HG02870 (cell line): ENCODE measurements around the gene SYNE1.

Source experiments
- ATAC-seq: cut with Tn5 transposase; IDR thresholded peaks from one replicate; pipeline ENCODE4 v1.9.1; 2021; ENCODE audit warnings: mild to moderate bottlenecking, moderate library complexity; ENCODE audit not compliant: unreplicated experiment

The SYNE1 gene

DNA sequence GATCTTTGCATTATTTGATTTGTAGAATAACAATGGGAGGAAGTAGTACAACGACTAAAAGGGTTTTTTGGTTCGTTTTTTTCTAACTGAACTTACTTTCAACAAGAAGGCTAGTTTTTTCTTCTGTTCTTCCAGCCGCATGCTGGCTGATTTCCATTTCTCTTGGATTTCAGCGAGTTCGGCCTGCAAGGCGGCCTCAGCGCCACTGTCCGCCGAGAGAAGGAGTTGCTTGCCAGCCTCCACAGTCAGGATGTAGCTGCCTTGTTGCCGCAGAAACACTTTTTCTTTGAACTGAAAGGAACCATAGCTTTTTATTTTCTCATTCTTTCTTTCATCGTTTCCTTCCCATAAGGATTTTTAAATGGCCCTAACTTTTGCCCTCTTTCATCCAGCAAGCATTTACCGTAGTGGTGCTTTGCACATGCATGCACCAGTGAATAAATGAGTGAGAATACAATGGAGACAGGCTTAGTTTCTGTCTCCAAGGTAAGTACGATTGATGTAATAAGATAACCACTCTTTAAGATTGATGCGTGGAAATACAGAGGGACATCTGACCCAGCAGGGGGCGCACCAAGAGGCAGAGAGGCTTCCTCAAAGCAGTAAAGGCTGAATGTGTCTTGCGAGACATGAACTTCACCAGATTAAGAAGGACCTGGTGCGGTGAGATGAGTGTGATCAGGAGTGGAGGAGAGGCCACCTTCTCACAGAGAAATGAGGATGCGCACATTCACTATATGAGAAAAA is 430.9 kb downstream of the SYNE1 start:
- ATAC-seq: no peak

DNA sequence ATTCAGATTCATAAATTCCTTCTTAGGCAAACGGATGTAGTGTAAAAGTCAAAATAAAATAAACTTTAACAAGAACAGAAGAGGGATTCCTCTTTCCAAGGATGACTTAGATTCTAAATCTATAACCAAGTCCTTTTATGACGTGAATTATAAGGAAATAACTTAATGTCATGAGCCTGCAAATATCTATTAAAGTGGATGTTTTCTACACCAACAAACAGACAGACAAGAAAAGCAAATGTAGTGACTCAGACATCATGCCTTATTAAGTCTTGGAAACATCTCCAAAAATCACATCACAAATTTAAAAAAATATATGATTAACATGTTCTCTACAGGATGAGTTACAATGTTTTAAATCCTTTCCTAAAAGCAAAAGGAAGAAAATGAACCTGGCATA is 432.6 kb downstream of the SYNE1 start:
- ATAC-seq: no peak

DNA sequence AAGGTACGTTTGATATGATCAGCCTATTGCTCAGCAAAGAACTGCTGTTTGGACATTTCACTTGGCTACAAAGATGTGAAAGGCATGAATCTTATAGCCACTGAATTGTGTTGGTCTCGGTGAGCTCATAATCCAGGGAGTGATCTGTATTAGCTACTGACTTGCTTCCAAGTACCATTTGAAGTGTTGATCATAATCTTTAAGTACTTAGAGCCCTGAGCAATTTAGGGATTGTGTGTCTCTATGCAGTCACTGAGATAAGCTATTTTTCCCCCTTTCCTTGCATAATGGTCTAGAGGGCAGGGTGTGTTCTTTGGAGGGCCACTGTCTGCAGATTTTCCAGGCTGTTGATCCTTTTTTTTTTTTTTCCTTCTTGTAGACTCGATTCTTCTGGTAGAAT is 436.0 kb downstream of the SYNE1 start:
- no peak for ATAC-seq

DNA sequence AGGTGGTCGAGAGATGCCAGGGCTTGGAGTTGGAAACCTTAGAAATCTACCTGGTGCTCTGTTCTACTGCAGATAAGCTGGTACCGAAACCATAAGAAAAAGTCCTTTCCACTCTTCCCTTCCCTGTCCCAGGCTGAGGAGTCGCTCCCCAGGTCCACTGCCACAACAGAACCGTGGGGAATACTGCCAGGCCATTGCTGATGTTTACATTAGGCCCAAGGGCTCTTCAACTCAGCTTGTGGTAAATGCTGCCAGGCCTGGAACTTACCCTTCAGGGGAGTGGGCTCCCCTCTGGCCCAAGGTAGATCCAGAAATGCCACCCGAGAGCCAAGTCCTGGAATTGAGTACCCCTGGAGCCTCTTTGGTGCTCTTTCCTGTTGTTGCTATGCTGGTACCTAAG is 441.3 kb downstream of the SYNE1 start:
- ATAC-seq: no peak

DNA sequence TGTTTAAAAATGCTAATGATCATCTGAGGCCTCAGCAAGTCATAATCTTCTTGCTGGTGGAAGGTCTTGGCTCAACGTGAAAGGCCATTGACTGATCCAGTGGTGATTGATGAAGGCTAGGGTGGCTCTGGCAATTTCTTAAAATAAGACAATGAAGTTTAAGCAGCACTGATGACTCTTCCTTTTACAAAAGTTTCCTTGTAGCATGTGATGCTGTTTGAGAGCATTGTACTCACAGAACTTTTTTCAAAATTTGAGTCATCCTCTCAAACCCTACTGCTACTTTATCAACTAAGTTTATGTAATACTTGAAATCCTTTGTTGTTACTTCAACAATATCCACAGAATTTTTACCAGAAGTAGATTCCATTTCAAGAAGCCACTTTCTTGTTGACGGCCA is 447.4 kb downstream of the SYNE1 start:
- no peak for ATAC-seq

DNA sequence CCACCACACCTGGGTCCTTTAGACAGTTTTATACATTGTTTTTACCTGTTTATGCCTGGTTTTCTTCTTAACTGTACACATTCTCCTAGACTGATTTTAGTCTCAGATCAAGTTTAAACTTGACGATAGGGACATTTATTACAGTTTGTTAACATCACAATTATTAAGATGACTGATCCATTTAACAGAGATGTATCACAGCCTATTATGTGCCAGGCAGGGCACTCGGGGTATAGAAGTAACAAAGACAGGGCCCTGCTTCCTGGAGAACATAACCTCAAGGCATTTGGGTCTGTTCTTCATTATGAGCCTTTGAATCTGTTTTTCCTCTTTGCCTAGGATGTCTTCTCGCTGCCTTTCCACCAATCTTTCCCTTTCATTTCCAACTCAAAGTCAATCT is 449.2 kb downstream of the SYNE1 start:
- ATAC-seq: no peak

DNA sequence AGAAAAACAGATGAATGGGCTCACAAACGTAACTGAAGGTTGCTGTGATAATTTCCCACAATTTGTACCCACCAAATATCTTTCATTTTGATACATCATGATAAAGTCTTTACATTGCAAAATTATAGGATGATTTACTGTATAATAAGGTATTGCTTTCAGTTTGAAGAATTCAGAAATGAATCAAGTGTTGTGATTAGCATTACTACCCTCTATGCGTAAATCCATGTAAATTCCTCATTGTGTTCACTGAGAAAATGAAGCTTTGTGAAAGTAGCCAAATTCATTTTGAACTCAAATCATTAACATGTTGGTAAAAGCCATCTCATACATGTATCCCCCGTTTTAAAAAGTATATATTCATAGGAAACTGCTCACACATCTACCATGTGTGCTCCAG is 450.3 kb downstream of the SYNE1 start:
- ATAC-seq: no peak

DNA sequence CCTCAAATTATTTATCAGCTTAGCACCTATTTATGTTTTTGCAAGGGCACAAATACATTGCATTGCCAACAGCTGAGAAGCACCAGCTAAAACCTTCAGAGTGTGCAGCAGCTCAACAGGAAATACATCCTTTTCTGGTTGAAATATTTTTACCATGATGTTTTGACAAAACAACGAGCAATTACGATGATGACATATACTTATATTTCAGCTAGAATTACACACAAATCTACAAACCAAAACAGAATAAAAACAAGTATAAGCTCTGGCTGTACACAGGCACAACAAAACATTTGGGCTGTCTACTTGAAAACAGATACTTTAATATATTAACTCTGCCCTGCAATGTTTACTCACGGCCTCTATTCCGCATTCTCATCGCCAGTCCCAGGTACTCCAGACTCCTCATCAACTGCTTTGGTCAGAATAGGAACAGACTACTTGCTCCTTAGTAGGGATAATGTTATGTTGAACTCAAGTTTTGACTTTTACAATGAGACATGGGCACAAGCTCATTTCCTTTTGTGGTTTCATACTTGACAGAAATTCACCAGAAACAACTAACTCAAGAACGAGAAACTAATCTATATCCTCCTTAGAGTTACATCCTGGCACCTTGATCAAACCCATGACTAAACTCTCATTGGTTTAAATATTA is 452.1 kb downstream of the SYNE1 start:
- peak; percentile 58 for ATAC-seq

DNA sequence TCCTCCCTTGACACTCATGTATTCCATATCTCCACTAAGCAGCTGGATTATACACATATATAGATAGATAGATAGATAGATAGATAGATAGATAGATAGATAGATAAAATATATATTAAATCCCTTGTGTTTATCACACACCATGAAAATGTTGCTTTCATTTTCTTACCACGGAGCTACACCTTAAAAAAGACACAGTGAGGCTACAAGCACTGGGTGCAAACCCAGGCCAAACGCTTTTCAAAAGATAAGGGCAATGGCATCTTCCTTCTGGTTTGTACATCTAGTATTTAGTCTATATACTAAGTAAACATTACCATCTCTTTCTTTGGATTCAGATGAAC is 452.6 kb downstream of the SYNE1 start:
- peak; percentile 21 for ATAC-seq

DNA sequence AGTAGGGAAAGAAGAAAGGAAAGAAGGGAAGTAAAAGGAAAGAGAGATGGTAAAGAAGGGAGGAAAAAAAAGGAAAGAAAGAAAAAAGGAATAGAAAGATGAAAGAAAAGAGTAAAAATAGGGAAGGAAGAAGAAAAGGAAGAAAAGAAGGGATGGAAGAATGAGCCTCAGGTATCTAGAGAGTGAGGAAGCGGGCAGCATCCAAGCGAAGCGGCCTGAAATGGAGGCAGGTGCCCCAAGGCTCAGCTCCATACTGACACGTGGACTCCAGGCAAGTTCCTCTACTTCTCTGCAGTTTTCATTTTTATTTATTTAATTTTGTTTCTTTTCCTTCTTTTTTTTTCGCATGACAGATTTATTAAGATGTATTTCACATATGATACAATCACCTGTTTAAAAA is 456.6 kb downstream of the SYNE1 start:
- no peak for ATAC-seq

DNA sequence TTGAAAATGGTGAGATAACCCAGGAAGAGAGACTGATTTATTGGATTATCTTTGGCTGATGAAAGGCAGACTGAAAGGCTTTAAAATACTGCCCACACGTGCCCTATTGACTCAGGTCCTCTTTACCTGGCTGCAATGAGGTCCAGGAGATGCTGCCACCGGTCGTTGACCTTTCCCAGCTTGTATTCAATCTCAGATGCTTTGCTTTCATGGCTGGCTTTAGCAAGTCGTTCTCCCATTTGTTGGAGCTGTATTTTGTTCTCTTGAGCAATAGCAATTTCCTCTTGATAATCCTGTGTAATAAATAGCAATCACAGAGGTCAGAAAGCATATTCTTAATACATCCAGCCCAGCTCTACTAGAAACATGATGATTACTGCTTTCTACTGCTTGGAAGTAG is 460.9 kb downstream of the SYNE1 start:
- ATAC-seq: no peak

DNA sequence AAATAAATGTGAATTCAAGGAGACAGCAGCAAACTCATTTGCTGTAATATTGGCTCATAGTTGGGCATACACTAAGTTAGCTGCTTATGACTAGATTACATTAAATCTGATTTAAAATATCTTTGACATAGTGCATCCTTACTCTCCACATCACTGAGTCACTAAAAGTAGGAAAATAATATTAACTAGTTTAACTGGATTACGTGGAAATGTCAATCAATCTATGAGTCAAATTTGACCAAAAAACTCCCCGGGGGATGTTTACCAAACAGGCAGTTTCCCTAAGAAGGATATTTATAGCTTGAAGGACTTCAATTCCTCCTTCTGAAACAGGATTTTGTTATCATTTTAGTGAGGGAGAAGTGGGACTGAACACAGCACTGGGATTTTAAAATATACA is 463.2 kb downstream of the SYNE1 start:
- ATAC-seq: no peak

DNA sequence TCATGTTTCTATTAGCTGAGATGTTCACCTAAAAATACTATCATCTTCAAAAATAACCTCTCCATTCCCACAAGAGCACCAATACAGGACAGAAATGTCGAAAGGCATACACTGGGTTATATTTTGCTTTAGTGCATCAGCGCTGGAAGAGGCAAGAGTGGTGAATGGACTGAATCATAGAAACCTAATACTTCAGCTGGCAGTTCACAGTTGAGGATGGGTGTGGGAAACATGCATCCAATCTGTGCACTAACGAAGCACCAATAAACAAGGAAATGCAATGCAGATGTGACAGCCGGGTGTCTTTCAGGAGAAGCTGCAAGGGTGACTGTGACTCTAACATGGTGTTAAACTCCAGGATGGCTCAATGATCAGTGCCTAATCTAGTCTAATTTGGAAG is 463.8 kb downstream of the SYNE1 start:
- no peak for ATAC-seq

DNA sequence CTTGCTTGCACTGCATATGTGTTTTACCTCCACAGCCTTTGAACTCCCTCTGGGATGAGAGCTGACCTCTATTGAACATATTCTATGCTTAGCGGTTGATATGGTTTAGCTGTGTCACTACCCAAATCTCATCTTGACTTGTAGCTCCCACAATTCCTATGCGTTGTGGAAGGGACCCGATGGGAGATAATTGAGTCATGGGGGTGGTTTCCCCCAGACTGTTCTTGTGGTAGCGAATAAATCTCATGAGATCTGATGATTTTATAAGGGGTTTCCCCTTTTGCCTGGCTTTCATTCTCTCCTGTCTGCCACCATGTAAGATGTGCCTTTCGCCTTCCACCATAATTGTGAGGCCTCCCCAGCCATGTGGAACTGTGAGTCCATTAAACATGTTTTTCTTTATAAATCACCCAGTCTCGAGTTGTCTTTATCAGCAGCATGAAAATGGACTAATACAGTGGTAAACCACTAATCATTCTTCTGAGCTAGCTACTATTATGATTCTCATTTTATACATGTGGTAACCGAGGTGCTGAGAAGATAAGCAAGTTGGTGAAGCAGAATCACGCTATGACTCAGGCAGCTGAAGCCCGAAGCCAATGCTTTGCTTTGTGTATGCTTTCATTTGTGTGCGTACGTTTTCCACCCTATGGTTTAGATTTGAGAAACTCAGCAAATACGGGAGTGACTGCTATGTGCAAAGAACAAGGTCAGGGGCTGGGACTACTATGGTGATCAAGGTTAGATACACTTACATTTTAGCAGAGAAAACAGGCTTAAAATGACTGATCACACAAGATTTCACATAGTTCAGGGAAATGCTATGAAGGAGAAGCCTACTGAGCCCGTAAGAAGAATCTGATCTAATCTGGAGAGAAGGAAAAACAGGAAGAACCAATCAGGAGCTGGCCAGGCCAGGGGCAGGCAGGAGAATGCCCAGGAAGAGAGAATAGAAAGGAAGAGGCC is 466.2 kb downstream of the SYNE1 start:
- peak; percentile 98 for ATAC-seq

DNA sequence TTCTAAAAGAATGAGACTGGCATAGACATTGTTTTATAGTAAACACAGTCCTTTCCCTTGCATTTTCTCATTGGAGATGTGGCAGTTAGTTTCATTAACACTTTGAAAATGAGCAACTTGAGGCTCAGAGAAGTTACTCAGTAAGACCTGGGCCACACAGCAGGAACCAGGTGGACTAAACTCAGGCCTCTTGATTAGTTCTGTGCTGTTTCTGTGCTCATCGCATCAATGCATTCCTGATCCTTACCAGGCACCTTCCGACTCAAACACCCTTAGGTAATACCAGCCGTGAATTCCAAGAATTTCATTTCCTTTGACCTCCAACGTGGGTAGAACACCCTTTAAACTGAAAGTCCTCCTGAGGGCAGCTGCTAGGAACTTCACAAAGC is 466.9 kb downstream of the SYNE1 start:
- no peak for ATAC-seq

DNA sequence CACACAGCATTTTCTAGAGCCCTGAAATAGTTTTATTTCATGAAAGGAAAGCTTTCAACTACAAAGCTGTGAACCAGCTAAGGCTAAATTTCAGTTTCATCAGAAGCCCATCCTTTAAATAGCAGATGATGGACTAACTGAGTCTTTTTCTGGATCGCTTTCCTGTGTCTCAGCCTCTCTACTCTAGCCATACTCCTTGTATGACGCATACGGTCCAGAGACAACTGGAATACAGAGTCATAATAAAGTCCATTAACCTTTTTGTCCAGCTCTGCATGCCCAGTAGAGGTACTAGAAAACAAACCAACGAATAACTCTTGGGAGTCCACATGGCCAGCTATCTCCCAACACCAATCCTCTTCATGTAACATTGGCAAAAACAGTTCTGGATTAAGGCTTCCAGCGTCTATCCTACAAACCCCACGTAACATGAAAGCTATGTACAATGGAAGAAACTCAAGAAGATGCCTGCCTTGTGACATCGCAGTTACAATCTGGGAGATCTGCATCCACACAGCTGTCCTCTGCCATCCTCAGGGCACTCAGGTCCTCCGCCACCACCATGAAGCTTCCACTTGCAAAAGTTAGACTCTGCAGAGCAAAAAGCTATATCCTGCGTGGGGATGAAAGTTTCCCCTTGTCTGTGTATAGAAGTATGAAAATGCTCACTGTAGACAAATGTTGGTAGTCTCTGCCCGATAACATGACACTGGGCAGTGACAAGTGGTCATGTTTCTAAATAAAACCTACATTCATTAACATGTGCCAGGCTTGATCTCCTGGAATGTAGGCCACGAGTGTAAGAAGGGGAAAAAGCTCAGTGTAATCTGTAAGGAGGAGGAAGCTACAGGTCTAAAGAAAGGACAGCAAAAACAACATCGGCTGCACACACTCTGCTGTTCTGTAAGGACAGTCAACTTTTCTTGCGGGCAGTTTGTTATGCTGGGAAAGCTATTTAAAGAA is 469.2 kb downstream of the SYNE1 start:
- no peak for ATAC-seq

DNA sequence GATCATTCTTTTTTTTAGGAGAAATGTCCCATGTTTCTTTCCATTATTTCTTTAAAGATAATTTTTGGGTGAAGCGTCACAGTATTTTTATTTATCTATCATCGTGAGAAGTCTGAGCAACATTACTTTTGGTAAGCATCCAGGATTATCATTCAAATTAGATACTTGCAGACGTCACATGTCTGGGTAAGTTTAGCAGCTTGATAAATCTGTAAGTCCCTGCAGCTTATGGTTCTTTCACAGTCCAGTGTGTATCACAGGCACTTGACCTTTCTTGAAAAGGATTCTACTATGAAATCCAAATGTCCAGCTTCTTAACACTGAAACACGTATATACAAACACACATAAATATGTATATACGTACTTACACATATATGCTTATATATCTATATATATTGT is 470.3 kb downstream of the SYNE1 start:
- no peak for ATAC-seq

DNA sequence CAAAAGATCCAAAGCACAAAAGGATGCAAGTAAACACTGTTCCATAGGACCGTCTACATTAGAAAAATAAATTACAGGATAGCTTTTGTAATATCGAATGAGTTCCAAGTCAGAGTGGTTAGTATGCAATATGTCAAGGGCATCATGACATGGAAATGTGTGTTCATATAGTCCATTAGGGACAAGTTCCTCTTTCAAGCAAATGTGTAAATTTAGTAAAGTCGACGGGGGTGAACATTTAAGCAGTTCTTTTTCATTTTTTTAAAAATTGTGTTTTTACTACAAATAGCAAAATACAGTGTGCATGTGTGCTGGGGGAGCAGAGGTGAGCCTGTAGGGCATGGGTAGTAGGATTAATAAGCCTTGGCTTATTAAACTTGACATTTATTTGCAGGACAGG is 470.7 kb downstream of the SYNE1 start:
- no peak for ATAC-seq

DNA sequence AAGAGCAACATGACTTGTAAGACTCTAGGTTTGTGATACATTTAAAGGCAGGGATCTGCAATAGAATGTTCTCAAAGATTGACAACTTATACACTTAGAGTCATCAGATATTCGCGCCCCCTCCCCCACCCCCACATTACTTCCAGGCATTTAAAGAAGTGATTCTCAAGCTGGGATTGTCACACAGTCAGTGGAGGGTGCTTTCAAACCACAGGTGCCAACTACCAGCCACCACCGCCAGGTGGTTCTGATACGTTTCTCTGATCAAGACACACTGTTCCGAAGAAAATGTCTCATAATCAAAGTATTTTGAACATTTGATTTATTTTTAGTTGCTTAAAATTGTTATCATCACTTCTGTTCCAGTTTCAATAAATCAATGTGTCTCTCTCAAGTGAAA is 472.2 kb downstream of the SYNE1 start:
- ATAC-seq: no peak

DNA sequence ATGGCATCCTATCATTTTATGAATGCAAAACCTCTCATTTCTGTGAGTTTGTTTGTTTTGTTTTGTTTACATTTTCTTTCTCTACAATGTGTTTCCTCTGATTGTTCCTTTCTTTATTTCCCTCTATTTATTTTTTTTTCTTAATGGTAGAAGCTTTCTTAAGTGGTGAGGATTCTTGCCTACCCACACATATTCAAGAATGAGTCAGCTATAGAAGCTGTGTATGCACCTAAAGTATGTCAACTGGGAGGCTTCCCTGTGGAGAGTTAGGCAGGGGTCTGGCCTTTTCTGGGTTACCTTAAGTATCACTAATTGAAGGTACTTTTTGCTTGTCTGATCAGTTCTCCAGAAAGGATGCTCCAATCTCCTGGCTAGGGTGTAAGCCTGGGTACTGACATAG is 475.7 kb downstream of the SYNE1 start:
- peak; percentile 40 for ATAC-seq

DNA sequence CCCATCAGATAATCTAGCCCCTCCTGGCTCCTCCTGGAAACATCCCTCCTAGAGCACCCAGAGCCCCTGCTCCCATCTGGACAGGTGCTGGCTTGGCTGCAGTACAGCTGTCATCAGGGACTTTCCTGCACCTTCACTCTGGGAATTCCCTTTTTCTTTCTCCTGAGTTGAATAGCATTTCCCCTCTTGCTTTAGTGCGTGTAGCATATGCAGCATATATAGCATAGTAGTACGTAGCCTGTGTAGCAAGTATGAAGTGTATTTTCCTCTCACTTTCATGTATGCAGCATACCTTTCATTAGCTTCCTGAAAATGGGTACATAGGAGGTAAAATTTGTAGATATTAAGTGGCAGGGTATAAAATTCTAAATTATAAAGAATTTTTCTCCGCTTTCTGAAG is 476.8 kb downstream of the SYNE1 start:
- ATAC-seq: peak; percentile 97
